Renal pelvis (tissue), 12 donors: ENCODE data around the gene ZC3H10. TPM values are rescaled to one million over a fixed set of nuclear protein-coding genes. Genes with fewer than 3 reads are reported as not detected.
A peak's percentile ranks its signal among the peaks of the same experiment; 100 is the strongest.
"Not testable (repeated sequence)": the region's sequence is repeated elsewhere in the genome, so short reads cannot be mapped to it uniquely, and the experiment has no call there.

Source experiments
- DNase-seq: peaks from one replicate; pipeline ENCODE4 v3.0.0-alpha.2; 2013
- long read RNA-seq, 16 experiments: transcript quantifications; one replicate each; lab custom pipeline, GENCODE V29; 2026
- polyA plus RNA-seq, 3 donors: library from polyadenylated mRNA; unstranded; fragments of 120-200 nt; gene quantifications; one replicate each; pipeline ENCODE4 v1.2.1, GENCODE V29; 2013; ENCODE audit not compliant: insufficient read length in 3 of 3

ZC3H10 gene, protein sequence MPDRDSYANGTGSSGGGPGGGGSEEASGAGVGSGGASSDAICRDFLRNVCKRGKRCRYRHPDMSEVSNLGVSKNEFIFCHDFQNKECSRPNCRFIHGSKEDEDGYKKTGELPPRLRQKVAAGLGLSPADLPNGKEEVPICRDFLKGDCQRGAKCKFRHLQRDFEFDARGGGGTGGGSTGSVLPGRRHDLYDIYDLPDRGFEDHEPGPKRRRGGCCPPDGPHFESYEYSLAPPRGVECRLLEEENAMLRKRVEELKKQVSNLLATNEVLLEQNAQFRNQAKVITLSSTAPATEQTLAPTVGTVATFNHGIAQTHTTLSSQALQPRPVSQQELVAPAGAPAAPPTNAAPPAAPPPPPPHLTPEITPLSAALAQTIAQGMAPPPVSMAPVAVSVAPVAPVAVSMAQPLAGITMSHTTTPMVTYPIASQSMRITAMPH
- 1 to 10 TPM; 6.1 to 7.4 (median 6.9) TPM for polyA plus RNA-seq
- long read RNA-seq, donor 1, full-length matches to known transcripts = 4 of 10 reads
- long read RNA-seq, donor 1, partial matches to known transcripts = 6 of 10 reads
- long read RNA-seq, donor 1, other reads (novel, unspliced or antisense) = 0 of 10 reads
- long read RNA-seq, donor 2, full-length matches to known transcripts = 5 of 5 reads
- long read RNA-seq, donor 2, partial matches to known transcripts = 0 of 5 reads
- long read RNA-seq, donor 2, other reads (novel, unspliced or antisense) = 0 of 5 reads
- long read RNA-seq, donor 3, full-length matches to known transcripts = 6 of 6 reads
- long read RNA-seq, donor 3, partial matches to known transcripts = 0 of 6 reads
- long read RNA-seq, donor 3, other reads (novel, unspliced or antisense) = 0 of 6 reads
- long read RNA-seq, donor 4, full-length matches to known transcripts = 6 of 6 reads
- long read RNA-seq, donor 4, partial matches to known transcripts = 0 of 6 reads
- long read RNA-seq, donor 4, other reads (novel, unspliced or antisense) = 0 of 6 reads
- long read RNA-seq, donor 5, full-length matches to known transcripts = 2 of 2 reads
- long read RNA-seq, donor 5, partial matches to known transcripts = 0 of 2 reads
- long read RNA-seq, donor 5, other reads (novel, unspliced or antisense) = 0 of 2 reads
- long read RNA-seq, donor 6, full-length matches to known transcripts = 10 of 10 reads
- long read RNA-seq, donor 6, partial matches to known transcripts = 0 of 10 reads
- long read RNA-seq, donor 6, other reads (novel, unspliced or antisense) = 0 of 10 reads
- long read RNA-seq, donor 7, full-length matches to known transcripts = 13 of 13 reads
- long read RNA-seq, donor 7, partial matches to known transcripts = 0 of 13 reads
- long read RNA-seq, donor 7, other reads (novel, unspliced or antisense) = 0 of 13 reads
- long read RNA-seq, donor 8, full-length matches to known transcripts = 5 of 5 reads
- long read RNA-seq, donor 8, partial matches to known transcripts = 0 of 5 reads
- long read RNA-seq, donor 8, other reads (novel, unspliced or antisense) = 0 of 5 reads
- long read RNA-seq, donor 9, full-length matches to known transcripts = 9 of 9 reads
- long read RNA-seq, donor 9, partial matches to known transcripts = 0 of 9 reads
- long read RNA-seq, donor 9, other reads (novel, unspliced or antisense) = 0 of 9 reads
- long read RNA-seq, donor 10, full-length matches to known transcripts = 4 of 4 reads
- long read RNA-seq, donor 10, partial matches to known transcripts = 0 of 4 reads
- long read RNA-seq, donor 10, other reads (novel, unspliced or antisense) = 0 of 4 reads
- long read RNA-seq, donor 11, full-length matches to known transcripts = 4 of 4 reads
- long read RNA-seq, donor 11, partial matches to known transcripts = 0 of 4 reads
- long read RNA-seq, donor 11, other reads (novel, unspliced or antisense) = 0 of 4 reads
- long read RNA-seq, donor 12, full-length matches to known transcripts = 6 of 6 reads
- long read RNA-seq, donor 12, partial matches to known transcripts = 0 of 6 reads
- long read RNA-seq, donor 12, other reads (novel, unspliced or antisense) = 0 of 6 reads
- long read RNA-seq, donor 13 = 0 reads
- long read RNA-seq, donor 14 = 0 reads
- long read RNA-seq, donor 15, full-length matches to known transcripts = 9 of 9 reads
- long read RNA-seq, donor 15, partial matches to known transcripts = 0 of 9 reads
- long read RNA-seq, donor 15, other reads (novel, unspliced or antisense) = 0 of 9 reads
- long read RNA-seq, donor 16, full-length matches to known transcripts = 4 of 4 reads
- long read RNA-seq, donor 16, partial matches to known transcripts = 0 of 4 reads
- long read RNA-seq, donor 16, other reads (novel, unspliced or antisense) = 0 of 4 reads

GRCh38 chr12:56117778-56118687, at the start of gene ZC3H10:
Gene ZC3H10, plus strand, starts transcription at chr12:56118266. Its CDS starts 2,297 bp downstream, at chr12:56120563.
- peak; percentile 99 for DNase-seq

- DNase-seq = no peak
Observed at GRCh38 chr12:56071648-56072047, 46.4 kb upstream of the ZC3H10 start.

- DNase-seq = no peak
Observed at GRCh38 chr12:56074396-56074795, 43.7 kb upstream of the ZC3H10 start.

DNA sequence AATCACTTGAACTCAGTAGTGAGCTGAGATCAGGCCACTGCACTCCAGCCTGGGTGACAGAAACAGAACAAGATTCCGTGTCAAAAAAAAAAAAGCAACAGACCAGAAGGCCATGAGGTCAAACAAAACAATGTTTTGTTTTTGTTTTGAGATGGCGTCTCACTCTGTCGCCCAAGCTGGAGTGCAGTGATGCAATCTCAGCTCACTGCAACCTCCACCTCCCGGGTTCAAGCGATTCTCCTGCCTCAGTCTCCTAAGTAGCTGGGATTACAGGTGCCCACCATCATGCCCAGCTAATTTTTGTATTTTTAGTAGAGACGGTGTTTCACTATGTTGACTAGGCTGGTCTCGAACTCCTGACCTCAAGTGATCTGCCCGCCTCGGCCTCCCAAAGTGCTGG, 40.1 kb upstream of the ZC3H10 start:
- not testable (repeated sequence) for DNase-seq

GRCh38 chr12:56078427-56078826, 39.6 kb upstream of the ZC3H10 start:
- DNase-seq = no peak

DNA sequence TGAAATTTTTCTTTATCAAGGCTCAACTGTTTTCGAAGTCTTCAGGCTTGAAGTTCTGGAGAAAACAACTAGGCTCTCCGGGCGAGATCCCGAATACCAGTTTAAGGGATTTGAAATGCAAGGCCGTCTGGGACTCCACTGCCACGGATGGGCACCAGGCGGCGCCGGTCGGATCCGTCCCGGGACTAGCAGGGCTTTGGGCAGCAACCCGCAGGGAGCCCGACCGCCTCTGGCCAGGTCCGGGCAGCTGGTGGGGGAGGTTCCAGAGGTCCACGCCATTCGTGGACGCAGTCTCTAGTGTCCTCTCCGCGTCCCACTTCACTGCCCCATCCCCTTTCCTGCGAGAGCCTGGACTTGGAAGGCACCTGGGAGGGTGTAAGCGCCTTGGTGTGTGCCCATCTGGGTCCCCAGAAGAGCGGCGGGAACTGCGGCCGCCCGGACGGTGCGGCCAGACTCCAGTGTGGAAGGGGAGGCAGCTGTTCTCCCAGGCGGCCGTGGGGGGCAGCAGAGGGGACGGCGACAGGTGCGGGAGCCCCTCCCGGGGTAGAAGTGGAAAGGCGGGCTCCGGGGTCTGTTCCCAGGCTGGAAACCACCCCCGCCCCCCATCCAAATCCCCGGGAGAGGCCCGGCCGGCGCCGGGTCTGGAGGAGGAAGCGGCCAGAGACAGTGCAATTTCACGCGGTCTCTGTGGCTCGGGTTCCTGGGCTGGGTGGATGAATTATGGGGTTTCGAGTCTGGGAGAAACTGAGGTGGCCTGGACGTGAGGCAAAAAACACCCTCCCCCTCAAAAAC, 38.9 kb upstream of the ZC3H10 start:
- peak; percentile 80 for DNase-seq

GRCh38 chr12:56079723-56080555, 38.1 kb upstream of the ZC3H10 start, which contains the start of gene ERBB3:
Gene ERBB3, plus strand, starts transcription at chr12:56080165. Its CDS starts 136 bp downstream, at chr12:56080301.
- peak; percentile 82 for DNase-seq

DNA sequence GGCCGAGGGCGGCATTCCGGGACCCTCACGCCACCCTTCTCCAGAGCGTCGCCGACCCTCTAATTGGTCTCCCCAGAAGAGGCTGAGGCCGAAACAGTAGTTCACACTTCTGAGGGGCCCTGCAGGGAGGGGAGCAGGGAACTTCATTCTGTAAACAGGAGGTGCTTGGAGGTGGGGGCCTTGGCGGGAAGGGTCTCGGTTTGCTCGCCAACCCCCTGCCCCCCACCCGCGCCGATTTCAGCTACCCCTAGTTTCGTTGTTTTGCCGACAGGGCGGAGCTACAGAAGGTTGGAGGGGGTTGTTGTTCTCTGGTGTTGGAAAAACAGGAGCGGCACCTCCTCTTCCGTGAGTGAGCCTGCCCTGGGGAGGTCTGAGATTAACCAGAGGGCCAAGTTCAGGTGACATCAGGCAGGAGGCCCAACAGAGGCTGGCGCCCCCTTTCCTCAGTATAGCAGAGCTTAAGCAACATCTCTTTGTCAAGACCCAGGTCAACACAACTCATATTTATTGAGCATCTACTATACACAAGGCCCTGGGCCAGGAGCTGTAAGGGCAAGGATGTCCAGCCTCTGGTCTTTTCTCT, 37.4 kb upstream of the ZC3H10 start:
- DNase-seq = no peak

GRCh38 chr12:56081393-56082347, 36.4 kb upstream of the ZC3H10 start:
- no peak for DNase-seq

- DNase-seq = no peak
Observed at GRCh38 chr12:56082382-56082781, 35.7 kb upstream of the ZC3H10 start.

DNA sequence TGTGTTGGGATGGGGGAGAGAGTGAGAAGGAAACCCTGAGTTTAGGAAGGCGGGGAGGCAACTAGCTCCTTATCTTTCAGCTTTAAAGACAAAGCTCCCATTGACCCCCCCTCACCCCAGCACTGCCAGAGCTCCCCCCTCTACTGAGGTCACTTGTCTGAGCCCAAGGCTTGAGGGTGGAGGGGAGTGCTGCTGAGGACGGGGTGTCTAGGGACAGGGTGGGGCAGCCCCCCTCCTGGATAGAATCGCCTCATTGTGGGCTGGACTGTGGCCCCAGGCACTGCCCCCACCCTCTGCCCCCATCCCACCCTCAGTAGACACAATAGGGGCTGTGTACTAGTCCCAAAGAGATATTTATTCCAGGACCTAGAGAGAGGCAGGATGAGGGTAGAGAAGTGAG, 35.1 kb upstream of the ZC3H10 start:
- no peak for DNase-seq

- no peak for DNase-seq
Observed at GRCh38 chr12:56084958-56085543, 33.0 kb upstream of the ZC3H10 start.

GRCh38 chr12:56086096-56086495, 32.0 kb upstream of the ZC3H10 start:
- no peak for DNase-seq

GRCh38 chr12:56086608-56087007, 31.5 kb upstream of the ZC3H10 start:
- DNase-seq = no peak

DNA sequence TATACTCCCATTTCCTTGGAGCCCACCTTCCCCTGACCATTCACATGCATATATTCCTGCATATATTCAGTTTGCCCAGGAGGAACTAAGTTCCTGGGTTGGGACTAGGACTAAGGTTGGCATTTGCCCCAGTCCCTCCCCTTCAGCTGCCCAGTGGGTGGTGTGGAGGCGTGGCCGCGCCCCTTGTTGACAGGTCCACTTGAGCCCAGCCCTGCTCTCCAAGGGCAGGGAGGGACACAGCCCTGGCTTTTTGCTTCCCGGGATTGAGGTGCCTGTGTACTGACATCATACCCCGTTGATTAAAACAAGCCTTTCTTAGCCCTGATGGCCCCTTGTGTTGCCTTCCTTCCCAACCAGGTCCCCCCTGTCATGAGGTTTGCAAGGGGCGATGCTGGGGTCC, 30.8 kb upstream of the ZC3H10 start:
- no peak for DNase-seq
